ENCODE data around the gene DIS3L2.

GRCh38 chr2:231931481-231931915 lies 30.0 kb upstream of the DIS3L2 start:
- TF ChIP-seq POLR2A (IDR thresholded peaks at IDR 0.05) (no peak), CTCF (IDR thresholded peaks at IDR 0.05 in 8 of 11, conservative IDR thresholded peaks at IDR 0.05 in 3 of 11) (no peak)
